MM.1S (cell line): Measurements from ENCODE around the gene FAN1.

Experiments used
- EZH2 ChIP-seq: fragments of 300-600 bp; sonication (generic); optimal IDR thresholded peaks from 2 replicates; pipeline ENCODE3; 2017; ENCODE audit warnings: low read depth, mild to moderate bottlenecking, antibody characterized with exemption, low read length, mixed read lengths
- EZH2phosphoT487 ChIP-seq: fragments of 300-600 bp; sonication (generic); IDR thresholded peaks from 2 replicates; pipeline ENCODE4 v1.6.1; 2018; ENCODE audit warnings: antibody characterized with exemption, low read length
- TF ChIP-seq, protein P1 (sequence below): fragments of 300-600 bp; sonication (generic); IDR thresholded peaks from 2 replicates; pipeline ENCODE4 v1.5.1; 2016; ENCODE audit warnings: antibody characterized with exemption, low read length, mixed read lengths

DNA sequence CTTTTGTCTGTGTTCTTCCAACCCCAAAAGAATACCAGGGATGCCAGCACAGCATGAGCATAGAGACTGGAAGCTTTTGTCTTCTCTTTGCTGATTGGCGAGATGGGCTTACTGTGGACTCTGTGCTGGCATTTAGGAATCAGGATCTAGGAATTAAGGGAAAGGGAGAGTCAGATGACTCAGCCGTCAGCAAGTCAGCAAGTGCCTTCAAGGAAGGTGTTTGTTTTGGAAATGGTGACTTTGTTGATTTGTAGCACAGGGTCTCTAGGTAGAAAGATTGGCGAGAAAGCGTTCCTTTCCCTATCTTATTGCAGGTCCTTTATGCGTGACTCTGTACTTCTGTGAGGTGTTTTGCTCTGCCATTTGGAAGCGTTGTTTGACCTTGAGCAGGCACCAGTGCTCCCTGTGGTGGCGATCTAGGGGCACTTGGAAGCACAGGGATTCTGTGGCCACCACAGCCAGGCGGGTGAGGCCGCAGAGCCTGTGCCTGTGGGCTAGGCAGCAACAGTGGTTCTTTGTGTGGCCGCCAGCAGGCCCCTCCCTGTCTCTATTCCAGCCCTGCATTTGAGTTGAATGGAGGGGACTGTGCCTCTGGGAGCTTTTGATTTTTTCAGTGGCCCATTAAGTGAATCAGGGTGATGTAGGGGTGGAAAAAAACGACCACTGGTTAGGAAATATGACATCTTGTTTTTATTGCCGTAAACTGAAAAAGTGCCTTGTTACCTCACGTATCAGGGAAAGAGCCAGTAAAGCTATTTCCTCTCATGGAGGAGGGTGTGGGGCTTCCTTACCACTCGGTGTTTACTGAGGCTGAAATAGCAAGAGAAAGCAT, 19.0 kb downstream of the FAN1 start:
- TF ChIP-seq EZH2 (no peak), EZH2phosphoT487 (no peak)
- TF ChIP-seq, protein P1, sequence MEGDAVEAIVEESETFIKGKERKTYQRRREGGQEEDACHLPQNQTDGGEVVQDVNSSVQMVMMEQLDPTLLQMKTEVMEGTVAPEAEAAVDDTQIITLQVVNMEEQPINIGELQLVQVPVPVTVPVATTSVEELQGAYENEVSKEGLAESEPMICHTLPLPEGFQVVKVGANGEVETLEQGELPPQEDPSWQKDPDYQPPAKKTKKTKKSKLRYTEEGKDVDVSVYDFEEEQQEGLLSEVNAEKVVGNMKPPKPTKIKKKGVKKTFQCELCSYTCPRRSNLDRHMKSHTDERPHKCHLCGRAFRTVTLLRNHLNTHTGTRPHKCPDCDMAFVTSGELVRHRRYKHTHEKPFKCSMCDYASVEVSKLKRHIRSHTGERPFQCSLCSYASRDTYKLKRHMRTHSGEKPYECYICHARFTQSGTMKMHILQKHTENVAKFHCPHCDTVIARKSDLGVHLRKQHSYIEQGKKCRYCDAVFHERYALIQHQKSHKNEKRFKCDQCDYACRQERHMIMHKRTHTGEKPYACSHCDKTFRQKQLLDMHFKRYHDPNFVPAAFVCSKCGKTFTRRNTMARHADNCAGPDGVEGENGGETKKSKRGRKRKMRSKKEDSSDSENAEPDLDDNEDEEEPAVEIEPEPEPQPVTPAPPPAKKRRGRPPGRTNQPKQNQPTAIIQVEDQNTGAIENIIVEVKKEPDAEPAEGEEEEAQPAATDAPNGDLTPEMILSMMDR = no peak
